GM19193 (cell line): Measurements from ENCODE around the gene SECISBP2L.

Experiments
- POLR2A ChIP-seq: IDR thresholded peaks from 4 replicates; pipeline ENCODE4 v1.6.1; 2011; ENCODE audit not compliant: insufficient read depth, insufficient read length; ENCODE audit errors: extremely low read depth

Gene SECISBP2L

GRCh38 chr15:49046220-49047102 lies at the start of gene SECISBP2L:
Gene SECISBP2L (minus strand): TSS chr15:49046446. CDS start chr15:49046299, 147 bp downstream.
- peak; percentile 72 for TF ChIP-seq POLR2A

GRCh38 chr15:49094923-49095322 lies 48.7 kb upstream of the SECISBP2L start:
- TF ChIP-seq POLR2A, result no peak

- no peak for TF ChIP-seq POLR2A
These were observed 47.2 kb upstream of the SECISBP2L start for GRCh38 chr15:49093252-49094105.

GRCh38 chr15:49088996-49089395 lies 42.8 kb upstream of the SECISBP2L start:
- no peak for TF ChIP-seq POLR2A

GRCh38 chr15:49085696-49086459 lies 39.6 kb upstream of the SECISBP2L start:
- TF ChIP-seq POLR2A, result no peak

- TF ChIP-seq POLR2A, result no peak
These were observed 38.0 kb upstream of the SECISBP2L start for GRCh38 chr15:49084285-49084570.

- TF ChIP-seq POLR2A, result no peak
These were observed 37.4 kb upstream of the SECISBP2L start for GRCh38 chr15:49083401-49084284.

- TF ChIP-seq POLR2A, result no peak
These were observed 36.7 kb upstream of the SECISBP2L start for GRCh38 chr15:49082960-49083359.

- no peak for TF ChIP-seq POLR2A
These were observed 33.2 kb upstream of the SECISBP2L start for GRCh38 chr15:49079340-49080039.

GRCh38 chr15:49075881-49076280 lies 29.6 kb upstream of the SECISBP2L start:
- TF ChIP-seq POLR2A, result no peak

GRCh38 chr15:49066372-49066771 lies 20.1 kb upstream of the SECISBP2L start:
- TF ChIP-seq POLR2A, result no peak

- TF ChIP-seq POLR2A, result no peak
These were observed 18.6 kb upstream of the SECISBP2L start for GRCh38 chr15:49064884-49065283.

- TF ChIP-seq POLR2A, result no peak
These were observed 18.0 kb upstream of the SECISBP2L start for GRCh38 chr15:49064281-49064653.
